GM21390 (cell line): Measurements from ENCODE around the gene PTPRC.

Source experiments
- ATAC-seq: cut with Tn5 transposase; IDR thresholded peaks from one replicate; pipeline ENCODE4 v1.9.1; 2021; ENCODE audit not compliant: unreplicated experiment

The PTPRC gene

DNA sequence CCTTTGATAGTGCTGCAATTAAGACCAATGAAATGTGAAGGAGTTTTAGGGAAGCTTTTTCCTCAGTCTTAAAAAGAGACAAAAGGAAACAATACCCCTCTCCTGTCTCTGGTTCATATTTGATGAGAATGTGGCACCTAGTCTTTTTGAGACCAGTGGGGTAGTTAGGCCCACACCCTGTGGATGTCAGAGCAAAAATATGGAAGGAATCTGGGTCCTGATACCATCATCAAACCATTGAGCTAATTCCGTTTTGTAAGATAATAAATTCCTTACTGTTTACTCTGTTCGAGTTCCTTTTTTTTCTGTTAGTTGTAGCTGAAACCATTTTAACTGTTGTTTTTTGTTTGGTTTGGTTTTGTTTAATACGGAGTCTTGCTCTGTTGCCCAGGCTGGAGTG is 33.3 kb downstream of the PTPRC start:
- no peak for ATAC-seq

DNA sequence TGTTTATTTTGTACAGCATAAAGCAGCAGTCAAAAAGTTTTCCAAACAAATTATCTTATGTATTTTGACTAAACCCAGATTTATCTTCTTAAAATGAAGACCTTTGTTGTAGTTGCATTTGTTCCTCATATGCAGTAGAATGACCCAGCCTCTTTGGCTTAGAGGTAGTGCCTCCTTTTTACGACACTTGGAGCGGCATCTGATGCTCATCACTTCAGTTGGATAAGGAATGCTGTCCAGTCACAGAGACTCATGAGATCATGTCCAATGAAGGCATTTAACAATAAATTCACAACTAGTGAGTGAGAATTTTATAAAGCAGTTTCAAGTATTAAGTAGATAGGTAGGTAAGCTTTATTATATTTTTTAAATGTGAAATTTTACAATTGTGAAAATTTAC is 35.2 kb downstream of the PTPRC start:
- ATAC-seq, result no peak

GRCh38 chr1:198676253-198676652 is 37.4 kb downstream of the PTPRC start:
- no peak for ATAC-seq

DNA sequence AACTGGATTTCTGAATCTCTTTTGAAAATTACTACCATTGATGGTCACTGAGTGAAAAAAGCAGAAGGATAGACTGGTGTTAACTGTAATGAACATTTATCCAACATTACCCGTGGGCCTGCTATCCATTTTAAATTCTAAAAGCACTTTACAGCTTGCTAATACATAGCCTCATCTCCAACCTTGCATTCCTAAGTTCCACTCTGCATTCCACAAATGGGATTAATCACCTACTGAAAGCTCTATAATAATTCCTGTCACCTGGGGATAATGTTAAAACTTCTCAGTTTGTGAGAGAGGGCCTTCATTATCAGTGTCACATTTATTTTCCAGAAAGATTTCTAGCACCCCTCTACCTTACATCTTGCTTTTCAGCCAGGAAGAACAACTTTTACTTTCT is 38.2 kb downstream of the PTPRC start:
- no peak for ATAC-seq

DNA sequence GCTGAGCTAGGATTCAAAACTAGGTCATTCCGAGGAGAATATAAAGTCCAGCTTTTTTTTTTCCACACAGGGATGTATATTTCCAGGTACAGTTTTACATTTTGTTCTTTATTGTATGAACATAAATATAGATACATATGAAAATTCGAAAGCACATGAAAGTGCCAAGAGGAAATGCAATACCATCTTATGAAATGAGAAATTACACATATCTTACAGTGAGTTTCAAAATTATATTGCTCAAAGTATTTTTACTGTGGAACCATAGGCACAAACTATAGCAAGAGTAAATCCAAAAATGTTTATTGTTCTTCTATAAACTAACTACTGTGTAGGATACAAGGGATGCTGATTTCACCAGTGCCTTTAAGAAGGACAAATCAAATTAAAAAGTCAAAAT is 39.0 kb downstream of the PTPRC start:
- no peak for ATAC-seq

DNA sequence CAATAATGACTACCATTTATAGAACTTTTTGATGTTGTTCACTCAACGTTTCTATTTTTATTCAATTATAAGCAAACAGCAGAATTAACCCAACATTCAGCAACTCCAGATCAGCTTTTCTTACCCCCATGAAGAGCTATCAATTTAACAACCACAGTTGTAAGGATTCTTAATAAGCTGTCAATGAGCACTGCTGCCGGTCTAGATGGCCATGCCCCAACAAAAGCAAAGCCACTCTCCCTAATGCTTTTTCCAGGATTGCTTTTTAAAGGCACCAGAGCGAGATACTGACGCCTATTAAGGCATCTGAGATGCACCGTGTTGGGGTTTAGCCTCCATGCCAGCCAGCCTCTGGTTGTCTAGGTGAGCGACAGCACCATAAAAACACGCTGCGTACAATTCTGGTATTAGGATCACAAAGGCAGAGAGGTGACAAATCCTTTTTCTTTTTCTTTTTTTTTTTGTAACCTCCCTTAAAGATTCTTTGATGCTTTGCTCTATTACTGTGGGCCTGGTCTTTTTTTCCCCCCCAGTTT is 39.5 kb downstream of the PTPRC start:
- ATAC-seq, result no peak

- peak; percentile 33 for ATAC-seq
Measured at GRCh38 chr1:198678901-198679329, 40.1 kb downstream of the PTPRC start.

DNA sequence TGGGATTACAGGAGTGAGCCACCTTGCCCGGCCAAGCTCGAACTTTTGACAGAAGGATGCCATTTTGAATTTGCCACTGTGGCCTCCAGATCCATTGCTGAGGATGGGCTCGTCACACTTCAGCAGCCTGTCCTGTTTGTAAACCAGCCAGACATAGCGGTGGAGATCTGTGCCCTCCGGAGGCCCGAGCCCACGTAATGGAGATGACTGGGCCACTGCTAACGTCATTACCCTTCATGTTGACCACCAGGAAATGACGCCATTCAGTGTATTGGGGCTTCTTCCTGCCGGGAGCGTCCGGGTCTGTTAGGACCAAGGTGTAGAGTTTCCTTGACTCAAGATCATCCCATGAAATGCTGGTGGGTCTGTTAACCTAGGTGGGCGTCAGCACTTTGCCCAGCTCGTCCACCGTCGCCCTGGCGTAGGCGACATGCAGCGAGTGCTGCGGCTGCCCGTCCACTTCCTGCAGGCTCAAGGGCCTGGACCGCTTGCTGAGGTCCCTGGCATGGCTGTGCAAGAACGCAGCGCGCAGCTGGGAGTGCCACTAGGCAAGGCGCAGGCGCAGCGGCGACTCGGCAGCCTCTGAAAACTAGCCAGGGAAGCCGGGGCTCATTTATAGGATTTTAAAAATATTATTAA is 40.8 kb downstream of the PTPRC start:
- no peak for ATAC-seq

GRCh38 chr1:198680174-198680875 is 41.5 kb downstream of the PTPRC start:
- ATAC-seq, result no peak

- ATAC-seq, result no peak
Measured at GRCh38 chr1:198681252-198681651, 42.4 kb downstream of the PTPRC start.

GRCh38 chr1:198681831-198682759 is 43.3 kb downstream of the PTPRC start:
- ATAC-seq, result peak; percentile 93

GRCh38 chr1:198682850-198683249 is 44.0 kb downstream of the PTPRC start:
- ATAC-seq, result no peak

DNA sequence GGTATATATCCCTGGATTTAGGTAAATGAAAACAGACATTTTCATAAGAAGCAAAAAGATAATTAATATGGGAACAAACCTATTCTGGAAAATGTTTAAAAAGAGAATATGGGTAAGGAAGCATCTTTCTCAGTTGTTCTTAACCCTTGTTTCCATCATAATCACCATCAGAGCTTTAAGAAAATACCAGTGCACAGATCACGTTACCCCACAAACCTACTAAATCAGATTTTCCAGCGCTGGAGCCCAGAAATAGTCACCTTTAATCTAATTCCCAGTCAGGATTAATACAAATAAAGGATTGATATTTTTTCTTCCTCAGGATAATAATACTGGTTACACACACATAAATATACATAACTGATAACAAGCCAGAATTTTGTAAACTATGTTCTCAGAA is 44.6 kb downstream of the PTPRC start:
- ATAC-seq, result no peak

DNA sequence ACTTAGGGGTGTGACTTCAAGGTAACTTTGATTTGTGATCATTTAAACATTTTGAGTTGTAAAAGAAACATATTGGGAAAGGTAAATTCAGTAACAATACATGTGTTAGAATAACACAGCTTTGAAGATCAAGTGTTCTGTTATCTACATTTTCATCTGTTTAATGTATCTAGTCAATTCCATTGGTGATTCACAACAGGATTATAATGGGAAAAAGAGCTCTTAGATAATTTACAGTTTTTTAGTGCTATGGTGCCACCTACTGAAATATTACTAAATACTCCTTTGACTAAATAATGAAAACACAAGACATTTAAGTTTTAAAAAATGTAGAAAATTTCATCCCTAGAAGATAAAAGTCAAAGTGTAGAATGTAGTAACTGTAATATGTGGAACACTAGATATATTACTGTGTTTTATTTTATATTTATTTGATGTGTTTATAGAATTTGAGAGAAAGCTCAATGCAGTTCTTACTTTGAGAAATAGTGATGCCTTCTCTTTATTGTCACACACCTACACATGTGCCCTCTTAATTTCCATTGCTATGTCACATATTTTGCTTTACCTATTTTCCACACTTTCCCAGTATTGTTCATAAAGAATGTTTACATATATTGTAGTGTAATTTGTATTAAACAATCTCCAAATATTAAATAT is 47.4 kb downstream of the PTPRC start:
- ATAC-seq, result no peak

- no peak for ATAC-seq
Measured at GRCh38 chr1:198687429-198687828, 48.6 kb downstream of the PTPRC start.

GRCh38 chr1:198691063-198691462 is 52.2 kb downstream of the PTPRC start:
- ATAC-seq, result no peak

GRCh38 chr1:198693321-198693720 is 54.5 kb downstream of the PTPRC start:
- ATAC-seq, result no peak

DNA sequence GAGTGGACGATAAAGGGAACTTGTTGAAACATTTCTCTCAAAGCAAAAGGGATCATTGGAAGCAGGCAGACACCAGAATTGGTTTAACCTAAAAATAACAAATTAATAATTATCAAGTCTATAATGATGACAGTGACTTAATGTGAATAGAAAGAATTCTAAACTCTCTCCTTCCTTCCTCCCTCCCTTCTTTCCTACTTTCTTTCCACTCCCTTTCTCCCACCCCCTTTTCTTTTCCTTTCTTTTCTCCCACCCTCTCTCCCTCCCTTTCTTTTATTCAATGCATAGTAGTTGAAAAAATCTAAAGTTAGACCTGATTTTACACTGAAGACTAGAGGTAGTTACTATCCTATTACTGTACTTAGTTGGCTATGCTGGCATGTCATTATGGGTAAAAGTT is 55.7 kb downstream of the PTPRC start:
- no peak for ATAC-seq

DNA sequence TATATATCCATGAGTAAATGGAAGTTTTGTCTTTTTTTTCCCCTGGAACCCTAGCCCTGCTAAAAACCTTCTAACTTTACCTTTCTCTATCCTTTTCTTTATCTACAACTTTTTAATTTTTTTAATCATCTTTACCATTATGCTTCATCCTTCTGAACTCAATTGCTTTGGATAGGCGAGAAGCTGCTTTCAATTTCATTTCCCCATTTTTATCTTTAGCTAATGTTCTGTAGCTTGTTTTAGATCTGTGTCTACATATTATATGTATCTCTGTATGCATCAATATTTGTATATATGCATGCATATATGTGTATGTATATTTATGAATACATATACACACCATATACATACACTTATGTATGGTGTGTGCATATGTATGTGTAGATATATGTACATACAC is 57.4 kb downstream of the PTPRC start:
- peak; percentile 73 for ATAC-seq

DNA sequence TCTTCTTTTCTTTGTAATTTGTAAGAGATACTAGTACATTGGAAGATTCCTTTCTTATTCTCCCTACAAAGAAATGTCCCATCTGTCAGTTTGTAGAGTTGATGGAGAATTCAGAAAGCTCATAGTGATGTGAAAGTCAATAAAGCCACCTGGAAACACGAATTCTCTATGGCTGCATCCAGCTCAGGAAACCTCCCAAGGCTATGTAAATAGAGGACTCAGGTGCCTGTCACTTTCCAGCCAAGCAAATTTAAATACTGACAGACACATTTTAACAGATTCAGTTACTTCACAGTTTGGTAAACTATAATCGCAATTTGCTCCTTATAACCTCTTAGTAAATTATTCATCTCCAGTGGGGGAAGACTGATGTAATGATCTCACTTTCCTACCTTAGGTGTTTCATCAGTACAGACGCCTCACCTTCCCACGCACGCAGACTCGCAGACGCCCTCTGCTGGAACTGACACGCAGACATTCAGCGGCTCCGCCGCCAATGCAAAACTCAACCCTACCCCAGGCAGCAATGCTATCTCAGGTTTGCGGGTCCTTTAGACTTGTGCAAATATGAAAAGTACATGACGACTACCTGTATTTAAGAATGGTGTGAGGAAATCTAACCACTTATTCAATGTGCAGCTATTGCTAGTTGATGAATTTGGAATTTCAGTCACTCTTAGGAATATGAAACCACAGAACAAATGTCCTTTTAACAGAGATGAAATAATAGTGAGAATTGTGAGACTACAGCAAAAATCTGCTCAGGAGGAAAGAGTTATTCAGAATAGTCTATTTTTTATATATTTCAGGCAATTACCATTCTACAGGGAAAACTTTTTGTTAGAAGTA is 60.6 kb downstream of the PTPRC start:
- ATAC-seq, result no peak
